Ishikawa (cell line): ENCODE results near the gene RGMA.

Experiments
- CEBPB ChIP-seq: IDR thresholded peaks from 2 replicates; pipeline ENCODE4 v1.6.1; 2012
- CREB1 ChIP-seq: IDR thresholded peaks from 2 replicates; pipeline ENCODE4 v1.6.1; 2012; ENCODE audit warnings: low read depth
- EGR1 ChIP-seq: IDR thresholded peaks from 2 replicates; pipeline ENCODE4 v1.6.1; 2012
- EP300 ChIP-seq: IDR thresholded peaks from 2 replicates; pipeline ENCODE4 v1.6.1; 2012; ENCODE audit warnings: borderline replicate concordance
- FOXM1 ChIP-seq: IDR thresholded peaks from 2 replicates; pipeline ENCODE4 v1.6.1; 2012; ENCODE audit warnings: low read depth, borderline replicate concordance
- MAX ChIP-seq: IDR thresholded peaks from 2 replicates; pipeline ENCODE4 v1.6.1; 2012
- NFIC ChIP-seq: IDR thresholded peaks from 2 replicates; pipeline ENCODE4 v1.6.1; 2012
- RAD21 ChIP-seq: IDR thresholded peaks from 2 replicates; pipeline ENCODE4 v1.6.1; 2012; ENCODE audit warnings: low read depth
- REST ChIP-seq: IDR thresholded peaks from 2 replicates; pipeline ENCODE4 v1.6.1; 2012; ENCODE audit warnings: low read depth, mild to moderate bottlenecking
- TAF1 ChIP-seq: IDR thresholded peaks from 2 replicates; pipeline ENCODE4 v1.6.1; 2012; ENCODE audit warnings: low read depth, mild to moderate bottlenecking
- TCF12 ChIP-seq: IDR thresholded peaks from 2 replicates; pipeline ENCODE4 v1.6.1; 2012; ENCODE audit warnings: low read depth
- TEAD4 ChIP-seq: IDR thresholded peaks from 2 replicates; pipeline ENCODE4 v1.6.1; 2012
- USF1 ChIP-seq: IDR thresholded peaks from 2 replicates; pipeline ENCODE4 v1.6.1; 2012
- YY1 ChIP-seq: IDR thresholded peaks from 2 replicates; pipeline ENCODE4 v1.6.1; 2012; ENCODE audit warnings: low read depth
- ZBTB7A ChIP-seq: IDR thresholded peaks from 2 replicates; pipeline ENCODE4 v1.6.1; 2012; ENCODE audit warnings: low read depth

Gene RGMA

GRCh38 chr15:93111451-93111850, 22.4 kb upstream of the RGMA start:
- TF ChIP-seq ZBTB7A = no peak
- TF ChIP-seq MAX = no peak
- TF ChIP-seq REST = no peak
- no peak for TF ChIP-seq EGR1
- no peak for TF ChIP-seq YY1
- TF ChIP-seq NFIC = no peak
- no peak for TF ChIP-seq RAD21
- no peak for TF ChIP-seq TAF1
- no peak for TF ChIP-seq CEBPB
- TF ChIP-seq FOXM1 = no peak

DNA sequence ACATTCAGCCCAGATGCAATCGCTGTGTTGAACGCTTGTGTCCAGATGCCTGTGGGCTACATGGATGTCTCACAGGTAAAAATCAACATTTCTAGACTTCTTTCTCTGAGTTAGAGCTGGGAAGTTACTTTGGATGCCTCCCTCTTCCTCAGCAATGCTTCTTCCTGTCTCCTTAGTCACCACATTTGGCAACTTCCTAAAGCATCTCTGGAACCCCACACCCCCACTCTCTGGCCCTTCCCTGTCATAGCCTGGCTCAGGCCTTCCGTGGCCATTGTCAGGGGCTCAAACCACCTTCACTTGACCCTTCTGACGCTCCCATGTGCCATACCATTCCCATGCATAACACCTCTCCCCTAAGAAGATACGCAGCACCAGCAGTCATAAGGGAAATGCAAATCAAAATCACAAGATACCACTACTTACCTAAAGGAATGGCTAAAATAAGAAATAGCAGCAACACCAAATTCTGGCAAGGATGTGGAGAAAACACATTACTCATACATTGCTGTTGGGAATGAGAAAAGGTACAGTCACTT, 21.6 kb upstream of the RGMA start:
- TF ChIP-seq NFIC (no peak), TAF1 (no peak), CREB1 (no peak)

GRCh38 chr15:93109336-93110102, 20.5 kb upstream of the RGMA start:
- no peak for TF ChIP-seq CEBPB
- no peak for TF ChIP-seq EP300
- TF ChIP-seq EGR1 = no peak
- no peak for TF ChIP-seq TAF1
- no peak for TF ChIP-seq MAX
- TF ChIP-seq ZBTB7A = no peak
- TF ChIP-seq CREB1 = no peak
- TF ChIP-seq FOXM1 = no peak
- TF ChIP-seq RAD21 = no peak
- TF ChIP-seq REST = no peak
- no peak for TF ChIP-seq USF1
- no peak for TF ChIP-seq TCF12
- TF ChIP-seq YY1 = no peak
- no peak for TF ChIP-seq TEAD4
- TF ChIP-seq NFIC = no peak

- TF ChIP-seq USF1 = no peak
- no peak for TF ChIP-seq REST
- no peak for TF ChIP-seq FOXM1
- no peak for TF ChIP-seq RAD21
- no peak for TF ChIP-seq TEAD4
- no peak for TF ChIP-seq EGR1
- TF ChIP-seq MAX = no peak
- no peak for TF ChIP-seq CREB1
- no peak for TF ChIP-seq ZBTB7A
- no peak for TF ChIP-seq TCF12
- TF ChIP-seq CEBPB = no peak
Observed at GRCh38 chr15:93107646-93108045, 18.6 kb upstream of the RGMA start.
